KMS-11 (cell line): ENCODE results near the gene CRACR2B.

Experiments used
- H2AFZ ChIP-seq: fragments of 200-600 bp; sonication (generic); 2 replicates; pipeline ENCODE4 v1.6.1; 2016; ENCODE audit warnings: antibody characterized with exemption, mixed run types, low read depth
- H3K27ac ChIP-seq: fragments of 200-600 bp; sonication (generic); 2 replicates; pipeline ENCODE4 v1.6.1; 2016; ENCODE audit warnings: mild to moderate bottlenecking, mixed run types
- H3K27me3 ChIP-seq: fragments of 200-600 bp; sonication (generic); 2 replicates; pipeline ENCODE4 v1.6.1; 2017; ENCODE audit warnings: mild to moderate bottlenecking, low read depth, mixed run types, moderate library complexity; ENCODE audit not compliant: insufficient read depth
- H3K36me3 ChIP-seq: fragments of 200-600 bp; sonication (generic); 2 replicates; pipeline ENCODE4 v1.6.1; 2017; ENCODE audit warnings: mild to moderate bottlenecking, mixed run types; ENCODE audit not compliant: insufficient read depth
- H3K4me1 ChIP-seq: fragments of 200-600 bp; sonication (generic); 2 replicates; pipeline ENCODE4 v1.6.1; 2016; ENCODE audit warnings: mild to moderate bottlenecking, low read depth, mixed run types; ENCODE audit not compliant: poor library complexity, severe bottlenecking
- H3K4me2 ChIP-seq: fragments of 200-600 bp; sonication (generic); 2 replicates; pipeline ENCODE4 v1.7.0; 2016; ENCODE audit warnings: mild to moderate bottlenecking, mixed run types
- H3K4me3 ChIP-seq: fragments of 200-600 bp; sonication (generic); IDR thresholded peaks from 2 replicates; pipeline ENCODE4 v1.6.1; 2017; ENCODE audit warnings: low read depth, low read length, mixed read lengths; ENCODE audit not compliant: insufficient read depth
- H3K79me2 ChIP-seq: fragments of 200-600 bp; sonication (generic); 2 replicates; pipeline ENCODE4 v1.6.1; 2016; ENCODE audit warnings: low read depth, mixed run types; ENCODE audit not compliant: insufficient read depth
- H3K9ac ChIP-seq: fragments of 200-600 bp; sonication (generic); 2 replicates; pipeline ENCODE4 v1.6.1; 2016; ENCODE audit warnings: mild to moderate bottlenecking, mixed run types
- H4K20me1 ChIP-seq: fragments of 200-600 bp; sonication (generic); 2 replicates; pipeline ENCODE4 v1.6.1; 2016; ENCODE audit warnings: mild to moderate bottlenecking, mixed run types; ENCODE audit not compliant: insufficient read depth
- CTCF ChIP-seq: fragments of 200-600 bp; sonication (generic); conservative IDR thresholded peaks from 2 replicates; pipeline ENCODE4 v1.6.1; 2017; ENCODE audit warnings: low read depth, mild to moderate bottlenecking, antibody characterized with exemption, low read length, moderate library complexity, mixed read lengths

Gene CRACR2B

DNA sequence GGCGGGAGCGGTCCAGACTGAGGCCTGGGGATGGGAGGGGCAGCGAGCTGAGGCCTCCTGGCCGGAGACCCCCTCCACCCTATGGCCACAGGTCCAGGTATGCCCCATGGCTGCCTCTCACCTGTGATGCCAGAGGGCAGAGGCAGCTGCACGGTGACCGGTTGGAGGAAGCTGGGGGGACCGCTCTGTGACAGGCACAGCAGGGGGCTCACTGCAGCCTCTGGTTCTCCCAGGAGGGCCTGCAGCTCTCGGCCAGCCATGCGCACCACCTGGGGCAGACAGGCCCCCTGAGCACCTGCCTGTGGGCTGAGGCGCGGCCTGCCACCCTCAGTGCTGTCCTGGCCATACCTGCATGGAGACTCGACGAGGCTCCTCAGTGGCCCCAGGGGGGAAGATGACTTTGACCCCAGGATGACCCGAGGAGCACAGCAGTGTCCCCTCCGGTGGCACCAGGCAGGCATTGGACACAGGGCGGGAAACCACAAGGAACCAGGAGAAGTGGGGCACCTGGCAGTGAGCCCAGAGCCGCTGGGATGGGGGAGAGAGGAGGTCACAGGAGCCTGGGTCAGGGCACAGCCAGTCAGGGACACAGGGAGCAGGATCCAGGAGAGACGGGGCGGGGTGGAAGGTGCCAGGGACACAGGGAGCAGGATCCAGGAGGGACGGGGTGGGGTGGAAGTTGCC, 26.5 kb upstream of the CRACR2B start:
- Histone ChIP-seq H2AFZ (no peak overlapping the region), H3K79me2 (no peaks in the 10 kb centered on the region), H3K4me1 (peaks cover 25% of the 10 kb centered on the region), H3K27ac (no peak overlapping the region), H4K20me1 (no peaks in the 10 kb centered on the region), H3K9ac (no peak overlapping the region), H3K27me3 (no peaks in the 10 kb centered on the region), H3K4me3 (no peak overlapping the region), H3K4me2 (no peak overlapping the region), H3K36me3 (no peaks in the 10 kb centered on the region)
- no peak for TF ChIP-seq CTCF

- Histone ChIP-seq H2AFZ (no peak overlapping the region), H3K27me3 (no peaks in the 10 kb centered on the region), H3K4me2 (no peak overlapping the region), H3K79me2 (no peaks in the 10 kb centered on the region), H3K4me1 (peaks cover 21% of the 10 kb centered on the region), H4K20me1 (no peaks in the 10 kb centered on the region), H3K27ac (no peak overlapping the region), H3K4me3 (no peak overlapping the region), H3K9ac (no peak overlapping the region), H3K36me3 (no peaks in the 10 kb centered on the region)
- TF ChIP-seq CTCF, result no peak
Measured at GRCh38 chr11:802018-802617, 25.6 kb upstream of the CRACR2B start.

GRCh38 chr11:802693-803466, 24.8 kb upstream of the CRACR2B start:
- TF ChIP-seq CTCF, result no peak
- Histone ChIP-seq H3K79me2 (peaks cover 6% of the 10 kb centered on the region; the same call in 1 of the 2 replicates), H3K9ac (no peak overlapping the region), H3K4me1 (peaks cover 24% of the 10 kb centered on the region), H3K4me2 (no peak overlapping the region), H3K36me3 (no peaks in the 10 kb centered on the region), H4K20me1 (no peaks in the 10 kb centered on the region), H3K27me3 (no peaks in the 10 kb centered on the region), H2AFZ (no peak overlapping the region), H3K27ac (no peak overlapping the region), H3K4me3 (no peak overlapping the region)

DNA sequence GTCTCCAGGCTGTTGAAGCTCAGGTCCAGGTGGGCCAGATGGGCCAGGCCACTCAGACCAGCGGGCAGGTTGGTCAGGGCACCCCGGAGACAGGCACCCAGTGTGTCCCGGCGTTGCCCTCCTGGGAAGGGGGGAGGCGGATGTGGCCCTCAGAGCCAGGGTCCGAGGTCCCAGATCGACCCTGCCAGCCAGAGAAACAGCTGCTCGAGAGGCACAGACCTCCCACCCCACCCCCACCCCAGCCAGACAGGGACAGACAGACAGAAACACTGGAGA, 24.3 kb upstream of the CRACR2B start:
- H3K27me3 ChIP-seq, result no peaks in the 10 kb centered on the region
- TF ChIP-seq CTCF, result no peak
- no peaks in the 10 kb centered on the region for H4K20me1 ChIP-seq
- no peak overlapping the region for H3K4me3 ChIP-seq
- H3K9ac ChIP-seq, result no peak overlapping the region
- no peaks in the 10 kb centered on the region for H3K36me3 ChIP-seq
- H3K4me1 ChIP-seq, result peaks cover 27% of the 10 kb centered on the region
- no peak overlapping the region; the same call in 1 of the 2 replicates for H3K4me2 ChIP-seq
- no peak overlapping the region for H3K27ac ChIP-seq
- H2AFZ ChIP-seq, result no peak overlapping the region
- peaks cover 12% of the 10 kb centered on the region; the same call in 1 of the 2 replicates for H3K79me2 ChIP-seq
